ENCODE data around the gene CACNB4. TPM values are rescaled to one million over a fixed set of nuclear protein-coding genes. Genes with fewer than 3 reads are reported as not detected.
"Not testable (repeated sequence)": the region's sequence is repeated elsewhere in the genome, so short reads cannot be mapped to it uniquely, and the experiment has no call there.

The CACNB4 gene
- total RNA-seq, 1 donor from 2014 or later: 42.4 TPM

DNA sequence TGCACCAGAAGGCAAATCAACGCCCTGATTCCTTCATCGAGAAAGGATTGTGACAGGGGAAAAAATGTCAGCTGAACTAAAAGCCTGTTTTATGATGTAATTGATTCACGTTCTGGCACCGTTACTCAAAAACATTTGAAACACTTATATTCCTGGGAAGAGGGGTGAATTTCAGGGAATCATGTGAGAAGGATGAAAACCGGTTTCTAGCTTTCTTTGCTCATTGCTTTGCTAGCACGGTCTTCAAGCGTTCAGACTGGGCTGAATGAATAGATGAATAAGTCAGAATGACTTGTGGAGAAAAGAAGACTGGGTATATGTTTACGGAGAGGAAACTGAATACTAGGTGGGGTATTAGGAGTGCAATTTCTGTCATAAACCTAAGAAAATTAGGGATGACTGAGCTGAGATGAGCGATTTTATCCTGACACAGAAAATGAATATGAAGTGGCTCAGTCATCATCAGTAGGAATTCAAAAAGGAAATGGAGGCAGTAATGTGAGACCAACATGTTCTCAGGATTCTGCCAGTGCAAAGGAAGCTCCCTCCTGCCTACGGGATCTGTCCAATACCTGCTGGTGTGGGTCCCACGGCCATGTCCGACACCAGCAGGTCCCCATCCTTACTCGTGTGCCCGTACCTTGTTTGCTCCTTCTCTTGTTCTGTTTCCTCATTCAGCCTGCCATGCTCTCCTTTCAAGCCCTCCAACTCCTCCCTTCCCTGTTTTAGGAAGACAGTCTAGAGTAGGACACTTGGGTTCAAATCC, 146.0 kb downstream of the CACNB4 start:
- DNase-seq (ENCODE audit: low spot score in 2 of 2) (no peak), FAIRE-seq (no peak)

DNA sequence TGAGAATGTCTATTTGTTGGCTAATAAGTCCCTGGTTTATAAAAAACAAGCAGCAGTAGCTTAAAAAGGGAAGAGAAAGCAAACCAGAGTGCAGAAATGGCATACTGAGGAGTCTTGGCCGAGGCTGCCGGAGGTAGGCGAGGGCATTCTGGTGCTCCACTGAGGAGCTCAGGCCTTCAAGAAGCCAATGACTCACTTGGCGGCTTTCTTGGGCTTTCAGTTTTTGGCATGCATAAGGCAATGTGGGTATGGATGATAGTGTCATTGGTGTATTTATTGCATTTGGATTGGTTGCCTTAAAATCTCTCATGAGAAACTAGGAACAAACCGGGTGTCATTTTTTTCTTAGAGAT, 151.1 kb downstream of the CACNB4 start:
- DNase-seq (ENCODE audit: low spot score in 2 of 2) (peak in 1 of 2 donors; percentile 32), FAIRE-seq (no peak)

DNA sequence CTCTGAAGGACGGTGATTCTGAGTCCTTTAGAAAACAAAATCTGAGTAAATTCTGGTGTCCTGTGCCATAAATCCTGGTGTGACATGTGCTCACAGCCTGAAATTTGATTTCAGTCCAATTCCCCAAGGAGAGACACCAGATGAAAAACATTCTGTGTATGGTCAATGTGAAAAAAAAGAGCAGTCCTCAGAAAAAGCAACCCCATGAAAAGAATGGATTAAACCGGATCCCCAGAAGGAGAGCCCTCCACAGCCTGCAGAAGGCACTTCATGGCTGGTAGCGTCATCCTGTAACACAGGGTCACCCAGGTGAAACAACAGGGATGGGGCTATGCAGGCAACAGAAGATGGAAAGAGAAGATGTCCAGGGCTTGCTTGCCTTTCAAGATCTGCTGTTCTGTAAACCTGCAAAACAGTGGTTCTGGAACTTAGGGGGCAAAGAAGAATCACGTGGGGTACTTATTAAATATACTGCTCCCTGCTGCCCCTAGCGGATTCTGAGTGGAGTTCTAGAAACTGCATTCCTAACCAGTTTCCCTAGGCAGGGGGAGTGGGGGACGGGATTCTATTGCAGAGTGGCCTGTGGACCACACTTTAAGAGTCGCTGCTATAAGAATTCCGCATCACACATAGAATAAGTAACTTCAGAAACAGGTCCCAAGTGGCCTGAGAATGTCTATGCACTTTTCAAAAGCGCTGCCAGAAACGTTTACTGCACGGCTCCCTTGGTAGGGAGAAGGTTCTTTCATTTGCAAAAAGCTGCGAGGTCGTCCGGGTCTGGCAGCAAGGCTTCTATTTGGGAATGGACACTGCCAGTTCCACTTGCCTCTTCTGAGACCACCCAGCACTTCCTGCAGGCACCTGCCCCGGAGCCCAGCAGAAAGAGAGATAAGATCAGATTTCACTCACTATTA, 151.7 kb downstream of the CACNB4 start:
- FAIRE-seq (no peak), DNase-seq (ENCODE audit: low spot score in 2 of 2) (peak in 1 of 2 donors; percentile 23)

DNA sequence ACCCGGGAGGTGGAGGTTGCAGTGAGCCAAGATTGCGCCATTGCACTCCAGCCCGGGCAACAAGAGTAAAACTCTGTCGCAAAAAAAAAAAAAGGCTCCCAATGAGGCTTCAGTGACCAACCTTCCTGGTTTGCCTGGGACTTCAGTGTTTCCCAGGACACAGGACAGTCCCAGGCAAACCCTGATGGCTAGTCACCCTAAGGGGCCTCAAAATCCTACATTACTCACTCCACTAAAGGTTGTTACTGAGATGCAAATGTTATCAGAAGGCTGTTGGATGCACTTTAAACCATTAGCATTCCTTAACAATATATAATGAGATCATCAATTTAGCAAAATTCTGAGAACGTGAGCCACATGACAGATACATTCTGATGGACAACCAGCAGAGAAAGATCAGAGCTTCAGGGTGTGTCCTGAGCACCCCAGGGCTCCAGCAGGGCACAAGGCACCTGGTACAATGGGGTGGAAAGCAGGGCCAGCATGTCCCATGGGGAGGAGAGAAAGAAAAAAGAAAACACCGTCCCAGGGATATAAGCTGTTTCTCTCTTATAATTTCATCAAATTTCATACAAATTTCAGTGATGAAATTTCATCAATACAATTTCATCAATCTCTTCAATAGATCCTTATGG, 152.5 kb downstream of the CACNB4 start:
- DNase-seq (ENCODE audit: low spot score in 2 of 2) (no peak), FAIRE-seq (no peak)

DNA sequence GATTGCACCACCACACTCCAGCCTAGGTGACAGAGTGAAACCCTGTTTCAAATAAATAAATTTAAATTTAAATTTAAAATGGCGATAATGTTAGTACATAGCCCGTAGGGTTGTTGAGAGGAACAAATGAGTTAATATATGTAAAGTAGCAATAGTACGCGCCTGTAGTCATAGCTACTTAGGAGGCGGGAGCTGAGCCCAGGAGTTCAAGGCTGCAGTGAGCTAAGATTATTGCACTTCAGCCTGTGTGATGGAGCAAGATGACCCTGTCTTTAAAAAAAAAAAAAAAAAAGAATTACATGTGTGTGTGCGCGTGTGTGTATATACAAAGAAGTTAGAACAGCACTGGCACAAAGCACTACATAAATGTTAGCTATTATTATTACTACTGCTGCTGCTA, 153.2 kb downstream of the CACNB4 start:
- FAIRE-seq: no peak
- no peak for DNase-seq (ENCODE audit: low spot score in 2 of 2)

DNA sequence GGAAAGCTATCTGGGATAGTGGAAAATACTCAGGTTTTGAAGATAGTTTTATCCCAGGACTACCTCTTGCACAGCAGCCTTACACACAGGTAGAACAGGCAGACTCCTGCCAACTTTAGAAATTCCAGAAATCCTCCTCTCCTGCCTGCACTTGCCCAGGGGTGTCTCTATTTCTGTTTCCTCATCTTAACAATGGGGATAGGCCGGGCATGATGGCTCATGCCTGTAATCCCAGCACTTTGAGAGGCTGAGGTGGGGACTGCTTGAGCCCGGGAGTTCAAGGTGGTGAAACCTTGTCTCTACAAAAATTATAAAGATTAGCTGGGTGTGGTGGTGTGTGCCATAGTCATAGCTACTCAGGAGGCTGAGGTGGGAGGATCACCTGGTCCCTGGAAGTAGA, 153.7 kb downstream of the CACNB4 start:
- no peak for FAIRE-seq

DNA sequence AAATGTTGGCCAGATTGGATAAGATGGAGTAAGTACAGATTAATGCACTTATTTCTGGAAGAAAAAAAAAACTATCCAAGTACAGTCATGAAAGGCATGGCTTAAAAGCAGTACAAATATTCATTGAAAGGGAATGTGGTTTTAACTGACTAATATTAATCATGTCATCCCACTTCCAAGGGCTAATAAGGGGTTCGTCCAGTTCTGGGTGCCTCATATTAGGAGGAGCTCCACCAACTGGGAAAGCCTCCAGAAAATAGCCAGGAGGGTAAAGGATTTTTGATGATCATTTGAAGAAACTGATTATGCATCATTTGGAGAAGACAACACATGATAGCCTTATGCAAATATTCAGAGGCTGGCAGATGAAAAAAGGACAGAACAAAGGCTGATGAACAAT, 155.4 kb downstream of the CACNB4 start:
- FAIRE-seq (no peak), DNase-seq (ENCODE audit: low spot score in 2 of 2) (no peak)

More for the DNA sequence above, 153.7 kb downstream of the CACNB4 start:
- no peak for DNase-seq (ENCODE audit: low spot score in 2 of 2)

DNA sequence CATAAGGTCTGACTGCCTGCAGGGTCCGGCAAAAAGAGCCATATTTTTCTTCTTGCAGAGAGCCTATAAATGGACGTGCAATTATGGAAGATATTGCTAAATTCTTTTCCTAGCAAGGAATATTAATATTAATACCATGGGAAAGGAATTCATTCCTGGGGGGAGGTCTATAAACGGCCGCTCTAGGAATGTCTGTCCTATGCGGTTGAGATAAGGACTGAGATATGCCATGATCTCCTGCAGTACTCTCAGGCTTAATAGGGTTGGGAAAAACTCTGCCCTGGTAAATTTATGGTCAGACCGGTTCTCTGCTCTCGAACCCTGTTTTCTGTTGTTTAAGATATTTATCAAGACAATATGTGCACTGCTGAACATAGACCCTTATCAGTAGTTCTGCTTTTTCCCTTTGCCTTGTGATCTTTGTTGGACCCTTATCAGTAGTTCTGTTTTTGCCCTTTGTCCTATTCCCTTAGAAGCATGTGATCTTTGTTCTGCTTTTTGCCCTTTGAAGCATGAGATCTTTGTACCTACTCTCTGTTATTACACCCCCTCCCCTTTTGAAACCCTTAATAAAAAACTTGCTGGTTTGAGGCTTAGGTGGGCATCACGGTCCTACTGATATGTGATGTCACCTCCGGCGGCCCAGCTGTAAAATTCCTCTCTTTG, 156.2 kb downstream of the CACNB4 start:
- DNase-seq (ENCODE audit: low spot score in 2 of 2); FAIRE-seq: not testable (repeated sequence)

DNA sequence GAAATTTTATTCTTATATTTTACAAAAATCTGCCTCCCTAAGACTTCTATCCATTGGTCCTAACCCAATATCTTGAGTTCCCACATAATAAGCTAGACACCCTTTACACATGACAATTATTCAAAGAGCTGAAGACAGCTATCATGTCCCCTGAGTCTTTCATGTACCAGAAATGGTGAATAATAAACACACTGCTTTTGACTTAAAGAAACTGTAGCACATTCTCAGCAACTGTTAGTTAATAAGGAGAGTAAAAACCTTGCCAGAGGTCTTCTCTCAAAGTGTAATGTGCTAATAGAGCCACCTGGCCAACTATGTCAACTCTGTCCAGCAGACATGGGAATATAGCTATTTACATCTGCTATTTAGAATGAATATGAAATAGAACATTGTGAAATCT, 160.9 kb downstream of the CACNB4 start:
- FAIRE-seq: no peak
- DNase-seq (ENCODE audit: low spot score in 2 of 2): no peak

DNA sequence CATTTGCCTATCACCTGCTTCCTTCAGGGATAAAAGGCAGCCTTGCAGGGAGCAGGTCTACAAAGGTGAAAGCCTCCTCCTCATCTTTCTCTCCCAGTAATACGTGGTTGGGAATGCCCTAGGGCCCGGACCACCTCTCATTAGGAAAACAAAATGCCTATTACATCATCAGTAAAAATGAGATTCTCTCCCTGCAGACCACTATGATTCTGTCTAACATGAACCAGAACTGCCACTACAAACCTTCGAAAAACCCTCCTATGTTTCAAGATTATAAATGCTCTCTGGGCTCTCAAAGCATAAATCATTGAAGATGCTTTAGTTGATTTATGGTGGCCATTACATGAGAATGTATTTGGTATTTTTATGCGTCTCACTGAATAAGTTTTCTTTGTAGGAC, 162.2 kb downstream of the CACNB4 start:
- no peak for DNase-seq (ENCODE audit: low spot score in 2 of 2)
- FAIRE-seq: no peak

DNA sequence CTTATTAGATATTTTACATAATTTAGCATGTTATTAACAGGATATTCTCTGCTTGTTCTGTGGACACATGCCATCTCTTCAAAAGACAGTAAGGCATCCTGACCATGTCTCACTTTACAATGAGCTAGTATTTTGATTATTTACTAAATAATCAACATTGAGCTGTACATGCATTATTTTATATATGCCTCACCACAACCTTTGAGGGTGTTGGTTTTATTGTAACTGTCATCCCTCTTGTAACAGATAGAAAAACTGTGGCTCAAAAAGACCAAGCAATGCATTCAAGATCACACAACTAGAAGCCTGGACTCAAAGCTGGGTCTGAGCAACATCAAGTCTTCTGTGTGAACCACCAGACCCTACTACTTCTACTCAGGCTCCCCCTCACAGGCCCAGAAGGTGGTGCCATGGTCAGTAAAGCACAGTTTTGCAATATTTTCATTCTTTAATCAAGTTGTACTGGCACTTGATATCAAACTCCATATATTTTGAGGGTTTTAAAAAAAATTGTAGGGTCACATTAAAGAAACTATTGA, 165.5 kb downstream of the CACNB4 start:
- FAIRE-seq (no peak), DNase-seq (ENCODE audit: low spot score in 2 of 2) (no peak)

DNA sequence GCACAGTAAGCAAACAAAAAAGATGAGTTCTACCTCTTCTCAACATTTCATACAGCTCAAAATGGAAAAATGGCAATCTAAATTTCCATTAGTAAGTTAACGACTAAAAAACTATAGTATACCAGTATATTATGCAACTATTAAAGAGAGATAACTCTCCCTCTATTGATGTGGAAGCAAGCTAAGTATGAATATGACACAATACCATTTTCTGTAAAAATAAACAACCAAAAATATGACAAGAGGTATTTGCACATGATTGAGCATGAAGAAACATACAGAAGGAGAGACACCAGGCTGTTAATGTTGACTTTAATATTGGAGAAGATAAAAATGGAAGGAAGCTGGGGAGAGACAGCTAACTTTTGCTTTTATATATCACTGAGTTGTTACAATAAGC, 167.1 kb downstream of the CACNB4 start:
- FAIRE-seq (no peak), DNase-seq (ENCODE audit: low spot score in 2 of 2) (no peak)

DNA sequence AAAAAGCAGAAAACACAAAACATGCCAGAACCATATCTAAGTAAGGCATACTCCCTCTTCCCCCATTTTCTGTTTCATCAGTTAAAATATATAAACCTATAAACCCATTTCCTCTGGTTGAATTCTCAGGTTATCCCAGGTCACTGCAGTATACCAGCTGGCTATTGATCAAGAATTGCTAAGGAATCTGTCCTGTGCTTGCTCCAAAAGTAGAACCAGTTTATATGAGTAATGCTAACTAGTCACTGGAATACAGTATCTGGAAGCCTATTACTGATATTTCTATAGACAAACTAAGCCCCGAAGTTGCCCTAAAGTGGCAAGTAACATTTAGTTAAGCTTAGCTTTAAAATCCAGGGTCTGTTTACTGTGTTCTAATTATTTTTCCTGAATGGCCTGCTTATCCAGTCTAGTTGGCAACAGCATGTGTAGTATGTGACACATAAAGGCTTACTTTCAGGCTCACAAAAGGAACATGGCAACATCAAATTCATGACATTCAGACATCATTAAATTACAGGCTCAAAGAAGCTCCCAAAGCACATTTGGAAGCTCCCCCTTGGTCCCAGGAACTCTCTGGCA, 167.7 kb downstream of the CACNB4 start:
- DNase-seq (ENCODE audit: low spot score in 2 of 2) (no peak), FAIRE-seq (no peak)

DNA sequence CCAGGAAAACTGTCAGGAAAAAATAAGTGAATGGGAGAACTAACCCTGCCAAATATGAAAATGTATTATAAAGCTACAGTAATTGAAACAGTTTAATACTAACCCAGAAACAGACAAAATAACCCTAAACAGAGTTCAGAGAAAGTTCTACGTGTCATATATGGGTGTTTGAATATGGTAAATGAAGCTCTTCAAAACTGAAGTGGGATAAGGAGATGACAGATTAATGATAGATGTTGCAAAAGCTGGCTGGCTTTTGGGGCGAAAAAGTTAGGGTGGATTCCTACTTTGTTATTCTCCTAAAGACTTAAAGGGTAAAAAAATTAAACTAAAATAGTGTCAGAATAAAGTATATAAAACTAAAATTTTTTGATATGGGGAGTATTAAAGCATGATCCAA, 168.8 kb downstream of the CACNB4 start:
- DNase-seq (ENCODE audit: low spot score in 2 of 2) (no peak), FAIRE-seq (no peak)

DNA sequence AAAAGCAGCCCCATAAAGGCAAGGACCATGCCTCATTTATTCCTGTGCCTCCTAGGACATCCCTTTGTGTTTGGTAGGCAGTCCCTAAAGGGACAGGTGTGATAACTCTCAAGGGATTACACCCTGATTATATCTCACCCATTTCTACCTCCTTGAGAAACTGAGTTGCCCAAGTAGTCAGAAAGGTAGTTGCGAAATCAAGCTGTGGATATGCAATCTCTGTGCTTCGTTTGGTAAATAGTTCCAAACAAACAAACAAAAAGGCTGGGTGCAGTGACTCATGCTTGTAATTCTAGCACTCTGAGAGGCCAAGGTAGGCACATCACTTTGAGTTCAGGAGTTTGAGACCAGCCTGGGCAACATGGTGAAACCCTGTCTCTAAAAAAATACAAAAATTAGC, 170.5 kb downstream of the CACNB4 start:
- FAIRE-seq (no peak), DNase-seq (ENCODE audit: low spot score in 2 of 2) (no peak)

DNA sequence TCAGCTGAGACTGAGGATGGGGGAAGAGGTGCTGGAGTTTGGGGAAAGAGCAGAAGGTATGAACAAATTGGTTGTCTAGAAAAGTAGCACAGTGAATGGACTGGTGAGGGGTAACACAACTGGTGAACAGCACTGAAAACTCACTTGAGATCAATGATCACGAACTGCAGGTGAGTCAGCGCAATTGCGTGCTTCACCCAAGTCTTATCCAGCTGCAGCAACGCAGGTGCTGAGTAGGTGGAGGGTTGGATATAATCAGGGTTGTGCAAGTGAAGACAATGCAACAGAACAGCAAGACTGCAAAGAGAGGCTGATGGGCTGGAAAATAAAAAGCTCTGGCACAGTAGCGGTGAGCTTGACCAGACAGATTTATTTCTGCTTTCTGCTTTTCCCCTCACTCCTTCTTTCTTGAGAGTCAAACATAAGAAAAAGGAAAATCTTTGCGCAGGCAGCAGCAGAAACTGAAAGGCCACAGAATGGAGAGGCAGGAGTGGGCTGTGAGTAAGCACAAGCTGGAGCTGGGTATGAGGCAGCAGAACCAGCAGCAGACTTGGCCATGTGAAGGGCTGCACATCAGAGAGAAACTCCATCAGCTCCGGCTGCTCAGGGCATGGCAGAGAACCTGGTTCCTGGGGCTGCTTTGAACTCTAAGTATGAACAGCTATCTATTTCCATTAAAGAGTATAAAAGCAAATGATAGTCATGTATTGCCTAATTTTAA, 171.2 kb downstream of the CACNB4 start:
- DNase-seq (ENCODE audit: low spot score in 2 of 2) (no peak), FAIRE-seq (no peak)

DNA sequence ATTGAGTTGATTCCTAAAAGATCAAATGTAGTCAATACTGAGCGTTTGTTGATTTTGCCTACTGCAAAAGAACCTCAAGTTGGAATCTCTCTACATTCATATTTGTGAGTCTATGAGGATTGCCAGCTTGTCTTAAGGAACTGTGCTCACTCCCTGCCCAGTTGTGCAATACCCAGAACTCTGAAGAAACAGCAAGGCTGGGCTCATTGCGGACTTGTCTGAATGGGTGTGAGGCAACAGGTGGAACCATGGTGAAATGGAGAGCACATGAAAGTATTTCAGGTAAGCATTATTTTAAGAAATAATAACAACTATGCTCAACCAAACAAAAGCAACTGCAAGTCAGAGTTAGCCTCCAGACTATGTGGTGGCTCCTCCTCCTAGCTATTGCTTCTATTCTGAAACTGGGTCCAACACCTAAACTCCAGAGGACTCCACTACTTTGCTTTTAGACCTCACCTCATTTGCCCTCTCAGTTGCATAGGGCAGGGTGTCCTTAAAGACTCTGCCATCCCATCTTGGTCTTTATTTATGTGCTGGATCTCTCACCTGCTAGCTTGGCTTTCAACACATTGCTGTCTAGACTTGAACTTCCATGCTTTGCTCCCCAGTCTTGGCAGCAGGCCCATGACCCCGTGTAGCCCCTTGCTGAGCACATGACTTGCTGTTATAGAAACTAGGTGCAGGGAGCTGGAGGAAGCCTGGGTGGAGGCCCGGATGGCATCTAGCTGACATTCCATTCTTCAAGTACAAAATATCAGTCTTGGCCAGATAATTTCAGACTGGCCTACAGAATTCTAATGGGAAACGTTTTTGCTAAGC, 175.8 kb downstream of the CACNB4 start:
- FAIRE-seq (no peak), DNase-seq (ENCODE audit: low spot score in 2 of 2) (no peak)

DNA sequence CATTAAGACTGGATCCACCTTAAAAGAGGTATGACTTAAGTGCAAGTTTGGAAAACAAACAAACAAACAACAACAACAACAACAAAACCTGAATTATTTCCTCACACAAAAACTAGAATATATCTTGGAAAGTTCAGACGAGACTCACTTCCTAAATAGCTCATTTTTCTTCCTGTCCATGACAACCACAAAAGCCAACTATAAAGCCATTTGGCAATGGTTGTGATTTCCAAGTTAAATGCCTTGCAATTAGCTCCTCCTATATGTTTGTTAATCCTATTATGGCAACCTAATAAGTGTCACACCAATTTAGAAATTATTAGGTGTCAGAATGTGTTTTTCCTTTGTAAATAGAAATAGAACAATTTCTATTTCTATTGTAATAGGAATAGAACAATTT, 179.1 kb downstream of the CACNB4 start:
- DNase-seq (ENCODE audit: low spot score in 2 of 2): no peak
- FAIRE-seq: no peak

DNA sequence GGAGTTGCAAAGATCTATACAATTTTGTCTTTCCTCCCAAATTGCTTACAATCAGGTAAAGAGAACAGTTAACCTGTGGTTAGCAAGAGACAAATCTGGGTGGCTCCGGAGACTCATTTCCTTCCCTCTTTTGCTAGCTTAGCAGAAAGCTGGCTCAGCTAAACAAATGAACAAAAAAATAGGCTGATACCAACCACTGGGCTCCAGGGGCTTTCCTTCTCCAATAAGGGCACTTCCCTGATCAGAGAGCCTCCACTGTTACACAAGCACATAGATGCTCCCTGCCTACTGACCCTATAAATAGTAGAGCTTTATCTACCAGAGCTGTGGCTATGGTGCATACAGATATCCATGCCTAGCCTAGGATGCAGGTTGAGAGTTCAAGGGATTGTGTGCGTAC, 180.5 kb downstream of the CACNB4 start:
- DNase-seq (ENCODE audit: low spot score in 2 of 2) (no peak), FAIRE-seq (no peak)

All from frontal cortex (tissue), 4 donors.